Omental fat pad (tissue), 4 donors: Measurements from ENCODE around the gene ARRDC2. TPM values are rescaled to one million over a fixed set of nuclear protein-coding genes. Genes with fewer than 3 reads are reported as not detected.

Experiments used
- ATAC-seq: fragments of 150-250 bp; one replicate; pipeline ENCODE4 v1.9.1; 2016; ENCODE audit warnings: mild to moderate bottlenecking, moderate library complexity; ENCODE audit not compliant: low FRiP score
- DNase-seq: peaks from one replicate; pipeline ENCODE4 v3.0.0-alpha.2; 2019; ENCODE audit warnings: low spot score
- total RNA-seq, 4 donors: library from RNA; depleted of rRNA; stranded (reverse); fragments of >200 nt; gene quantifications; one replicate each; pipeline ENCODE4 v1.1.0, GENCODE V29; 2016
- TF ChIP-seq, protein P1 (sequence below), 3 donors: fragments of 450-650 bp; IDR thresholded peaks; one replicate each; pipeline ENCODE4 v1.5.1; 2016 to 2017; ENCODE audit warnings: antibody characterized with exemption in 3 of 3, mild to moderate bottlenecking in 3 of 3, moderate library complexity in 2 of 3

Gene ARRDC2
- total RNA-seq, 4 donors from 2014 or later, result 16.0 to 117 (median 30.3) TPM

DNA sequence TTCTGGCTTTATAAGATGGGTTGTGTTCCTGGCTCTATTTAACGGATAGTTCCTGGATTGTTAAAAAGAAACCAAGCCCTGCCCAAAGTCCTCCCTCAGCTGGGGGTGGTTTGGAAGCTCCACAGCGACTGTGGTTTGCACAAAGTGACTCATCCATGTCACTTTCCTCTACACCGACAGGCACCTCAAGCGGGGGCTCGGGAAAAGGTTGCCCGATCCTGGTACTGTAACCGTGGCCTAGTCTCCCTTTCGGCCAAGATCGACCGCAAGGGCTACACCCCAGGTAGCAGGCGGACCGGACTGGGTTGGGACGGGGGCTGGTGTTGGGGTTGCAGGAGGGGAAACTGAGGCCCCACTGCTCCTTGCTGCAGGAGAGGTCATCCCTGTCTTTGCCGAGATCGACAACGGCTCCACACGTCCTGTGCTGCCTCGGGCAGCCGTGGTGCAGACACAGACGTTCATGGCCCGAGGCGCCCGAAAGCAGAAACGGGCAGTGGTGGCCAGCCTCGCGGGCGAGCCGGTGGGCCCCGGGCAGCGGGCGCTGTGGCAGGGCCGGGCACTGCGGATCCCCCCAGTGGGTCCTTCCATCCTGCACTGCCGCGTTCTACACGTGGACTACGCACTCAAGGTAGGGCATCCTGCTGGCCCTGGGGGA is 1.6 kb downstream of the ARRDC2 start:
- TF ChIP-seq, protein P1, sequence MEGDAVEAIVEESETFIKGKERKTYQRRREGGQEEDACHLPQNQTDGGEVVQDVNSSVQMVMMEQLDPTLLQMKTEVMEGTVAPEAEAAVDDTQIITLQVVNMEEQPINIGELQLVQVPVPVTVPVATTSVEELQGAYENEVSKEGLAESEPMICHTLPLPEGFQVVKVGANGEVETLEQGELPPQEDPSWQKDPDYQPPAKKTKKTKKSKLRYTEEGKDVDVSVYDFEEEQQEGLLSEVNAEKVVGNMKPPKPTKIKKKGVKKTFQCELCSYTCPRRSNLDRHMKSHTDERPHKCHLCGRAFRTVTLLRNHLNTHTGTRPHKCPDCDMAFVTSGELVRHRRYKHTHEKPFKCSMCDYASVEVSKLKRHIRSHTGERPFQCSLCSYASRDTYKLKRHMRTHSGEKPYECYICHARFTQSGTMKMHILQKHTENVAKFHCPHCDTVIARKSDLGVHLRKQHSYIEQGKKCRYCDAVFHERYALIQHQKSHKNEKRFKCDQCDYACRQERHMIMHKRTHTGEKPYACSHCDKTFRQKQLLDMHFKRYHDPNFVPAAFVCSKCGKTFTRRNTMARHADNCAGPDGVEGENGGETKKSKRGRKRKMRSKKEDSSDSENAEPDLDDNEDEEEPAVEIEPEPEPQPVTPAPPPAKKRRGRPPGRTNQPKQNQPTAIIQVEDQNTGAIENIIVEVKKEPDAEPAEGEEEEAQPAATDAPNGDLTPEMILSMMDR (IDR thresholded peaks at IDR 0.05), result no peak
- no peak for ATAC-seq
- no peak for DNase-seq

DNA sequence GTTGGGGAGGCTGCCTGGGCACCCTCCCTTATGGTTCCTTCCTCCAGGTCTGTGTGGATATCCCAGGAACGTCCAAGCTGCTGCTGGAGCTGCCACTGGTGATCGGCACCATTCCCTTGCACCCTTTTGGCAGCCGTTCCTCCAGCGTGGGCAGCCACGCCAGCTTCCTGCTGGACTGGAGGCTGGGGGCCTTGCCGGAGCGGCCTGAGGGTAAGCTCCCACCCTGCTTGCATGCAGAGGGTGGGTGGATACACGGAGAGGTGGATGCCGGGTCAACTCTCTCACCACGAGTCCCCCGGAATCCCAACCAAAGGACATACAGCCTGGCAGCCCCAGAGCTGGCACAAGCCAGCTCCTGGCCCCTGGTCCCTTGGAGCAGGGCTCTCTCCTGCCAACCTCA is 2.2 kb downstream of the ARRDC2 start:
- no peak for ATAC-seq

DNA sequence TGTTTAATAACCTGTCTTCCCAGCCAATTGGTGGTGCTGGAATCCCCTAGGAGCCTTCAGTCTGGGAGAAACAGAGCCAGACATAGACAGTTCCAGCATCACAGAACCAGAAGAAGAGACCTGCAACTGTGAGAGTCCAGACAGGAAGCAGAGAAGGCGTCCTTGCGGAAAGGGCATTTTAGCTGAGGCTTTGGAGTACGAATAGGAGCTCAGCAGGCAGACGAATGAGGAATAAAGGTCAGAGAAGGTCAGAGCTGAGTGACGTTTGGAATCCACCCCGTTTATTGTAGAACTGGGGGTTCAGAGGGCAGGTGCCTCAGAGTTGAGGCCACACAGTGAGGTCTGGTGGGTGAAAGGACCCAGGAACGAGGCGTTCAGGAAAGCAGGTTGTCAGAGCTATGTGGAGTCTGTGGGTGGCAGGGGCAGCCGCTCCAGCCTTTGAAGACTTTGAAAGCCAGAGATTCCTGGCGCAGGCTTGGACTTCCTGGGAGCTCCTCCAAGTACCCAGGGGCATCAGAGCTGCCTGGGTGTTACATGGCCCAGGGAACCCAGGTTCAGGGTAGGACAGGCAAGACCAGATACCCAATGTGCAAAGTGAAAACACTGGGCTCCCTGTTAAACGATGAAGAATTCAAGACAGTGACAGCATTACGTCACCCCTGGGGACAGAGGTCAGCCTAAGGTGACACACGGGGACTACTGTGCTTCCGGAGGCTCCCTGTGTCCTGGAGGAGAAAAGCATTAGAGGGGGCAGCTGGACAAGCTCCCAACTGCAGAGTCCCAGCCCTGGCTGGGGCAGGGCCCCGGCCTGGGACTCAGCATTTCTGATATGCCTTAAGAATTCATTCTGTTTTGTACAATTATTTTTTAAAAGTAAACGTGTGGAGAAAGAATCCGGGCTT is 5.5 kb downstream of the ARRDC2 start:
- DNase-seq (no peak), ATAC-seq (no peak)
- TF ChIP-seq, protein P1 (IDR thresholded peaks at IDR 0.05), result no peak

More for the DNA sequence above, 2.2 kb downstream of the ARRDC2 start:
- no peak for DNase-seq
- TF ChIP-seq, protein P1 (IDR thresholded peaks at IDR 0.05), result no peak

- TF ChIP-seq, protein P1 (IDR thresholded peaks at IDR 0.05), result no peak
- ATAC-seq, result no peak
These were observed 6.2 kb downstream of the ARRDC2 start for GRCh38 chr19:18014197-18014596.

GRCh38 chr19:18016209-18016910 is 8.4 kb downstream of the ARRDC2 start:
- TF ChIP-seq, protein P1 (IDR thresholded peaks at IDR 0.05), result no peak
- DNase-seq (no peak), ATAC-seq (no peak)

More at GRCh38 chr19:18014197-18014596, 6.2 kb downstream of the ARRDC2 start:
- no peak for DNase-seq

DNA sequence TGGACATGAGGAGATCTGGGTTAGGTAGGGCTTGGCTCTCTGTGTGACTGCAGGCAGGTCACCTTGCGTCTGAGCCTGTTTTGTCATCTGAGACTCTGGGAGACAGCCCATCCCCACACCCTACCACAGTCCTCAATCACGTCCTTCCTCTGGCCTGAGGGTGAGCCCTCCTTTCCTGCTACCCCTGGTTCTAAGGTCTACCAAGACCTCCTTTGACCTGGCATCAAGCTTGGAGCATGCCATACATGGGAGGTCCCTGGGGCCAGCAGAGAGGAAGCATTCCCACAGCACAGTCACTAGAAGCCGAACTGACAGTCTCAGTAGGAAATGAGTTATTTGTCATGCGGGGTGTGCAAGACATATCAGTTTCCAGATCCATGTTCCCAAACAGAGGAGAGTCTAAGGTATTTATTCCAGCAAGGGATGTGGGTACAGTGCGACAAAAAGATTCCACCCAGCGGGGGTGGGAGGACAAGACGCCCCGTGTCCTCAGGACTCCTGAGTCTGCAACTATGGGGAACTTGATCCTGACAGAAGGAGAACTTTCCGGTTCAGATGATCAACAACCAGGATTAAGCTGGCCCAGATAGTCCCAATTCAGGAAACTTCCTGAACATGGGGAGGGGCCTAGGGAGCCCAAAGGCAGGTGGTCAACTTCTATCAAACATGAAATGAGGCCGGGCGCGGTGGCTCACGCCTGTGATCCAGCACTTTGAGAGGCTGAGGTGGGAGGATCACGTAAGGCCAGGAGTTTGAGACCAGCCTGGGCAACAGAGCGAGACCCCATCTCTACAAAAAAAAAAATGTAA is 9.5 kb downstream of the ARRDC2 start:
- ATAC-seq (peak; percentile 17), DNase-seq (no peak)
- TF ChIP-seq, protein P1 (IDR thresholded peaks at IDR 0.05), result no peak
